HepG2 (cell line): Measurements from ENCODE around the gene NRSN2. TPM values are rescaled to one million over a fixed set of nuclear protein-coding genes. Genes with fewer than 3 reads are reported as not detected.

Source experiments
- CHD4 ChIP-seq: fragments of 200-600 bp; sonication (generic); IDR thresholded peaks from 2 replicates; pipeline ENCODE4 v1.7.0; 2017; ENCODE audit warnings: mild to moderate bottlenecking, low read length, borderline replicate concordance
- FIP1L1 ChIP-seq: fragments of 200-400 bp; formaldehyde crosslinking; IDR thresholded peaks from 2 replicates; pipeline ENCODE4 v1.6.1; 2018; ENCODE audit warnings: low read depth, mild to moderate bottlenecking, low read length, moderate library complexity, borderline replicate concordance; ENCODE audit not compliant: insufficient read depth
- POLR2AphosphoS2 ChIP-seq: IDR thresholded peaks from 2 replicates; pipeline ENCODE4 v1.6.1; 2011; ENCODE audit warnings: low read depth, low read length, improper control_type of control experiment
- SOX6 ChIP-seq, 2 experiments: fragments of 450-650 bp in 1 of 2; sonication (generic) in 1 of 2; formaldehyde crosslinking in 1 of 2; IDR thresholded peaks; 2 replicates each; pipeline versions ENCODE4 v1.4.0 to v1.6.1; 2017 to 2020; ENCODE audit warnings: antibody characterized with exemption in 1 of 2, mild to moderate bottlenecking in 1 of 2, missing genetic modification reagents in 1 of 2
- TOE1 ChIP-seq: sonication (generic); formaldehyde crosslinking; IDR thresholded peaks from 2 replicates; pipeline ENCODE4 v1.4.0; 2020; ENCODE audit warnings: mild to moderate bottlenecking, missing genetic modification reagents
- ZBTB20 ChIP-seq: sonication (generic); formaldehyde crosslinking; IDR thresholded peaks from 2 replicates; pipeline ENCODE4 v1.8.1; 2023; ENCODE audit warnings: missing genetic modification reagents, low read depth, mild to moderate bottlenecking, borderline replicate concordance
- ZNF224 ChIP-seq: sonication (generic); formaldehyde crosslinking; IDR thresholded peaks from 2 replicates; pipeline ENCODE4 v1.5.0; 2020; ENCODE audit warnings: mild to moderate bottlenecking, missing genetic modification reagents
- ZNF432 ChIP-seq: sonication (generic); formaldehyde crosslinking; IDR thresholded peaks from 2 replicates; pipeline ENCODE4 v1.5.0; 2020; ENCODE audit warnings: missing genetic modification reagents, mild to moderate bottlenecking, borderline replicate concordance
- ZNF776 ChIP-seq: sonication (generic); formaldehyde crosslinking; IDR thresholded peaks from 2 replicates; pipeline ENCODE4 v1.4.0; 2020; ENCODE audit warnings: mild to moderate bottlenecking, missing genetic modification reagents
- ZNF850 ChIP-seq: sonication (generic); formaldehyde crosslinking; conservative IDR thresholded peaks from 2 replicates; pipeline ENCODE4 v1.9.0; 2021; ENCODE audit warnings: mild to moderate bottlenecking, missing genetic modification reagents
- polyA plus RNA-seq, 8 experiments: library from polyadenylated mRNA; depleted of rRNA in 3 of 8; stranded (reverse) in 7 of 8; unstranded in 1 of 8; fragments of >200 nt; fragmentation: Illumina TruSeq in 4 of 8; extraction: Trizol in 4 of 8; gene quantifications; 2 replicates each; pipeline versions ENCODE4 v1.2.1 to v1.2.3, GENCODE V29; 2011 to 2016; ENCODE audit warnings: low read depth in 4 of 8, missing spikeins in 1 of 8, mixed read lengths in 1 of 8; ENCODE audit not compliant: insufficient read depth in 1 of 8
- total RNA-seq, 5 experiments: library from RNA; depleted of rRNA; stranded (reverse); fragments of >200 nt; fragmentation: Illumina TruSeq; extraction: Trizol; gene quantifications; 2 replicates each; pipeline ENCODE4 v1.2.3, GENCODE V29; 2016; ENCODE audit warnings: low read depth in 1 of 5
- TF ChIP-seq, protein P1 (sequence below): sonication (generic); formaldehyde crosslinking; IDR thresholded peaks from 2 replicates; pipeline ENCODE4 v1.4.0; 2020; ENCODE audit warnings: mild to moderate bottlenecking, missing genetic modification reagents, borderline replicate concordance
- TF ChIP-seq, protein P2 (sequence below), 2 experiments: IDR thresholded peaks; 2 replicates each; pipeline ENCODE4 v1.6.1; 2011 to 2012; ENCODE audit warnings: low read length in 2 of 2, borderline replicate concordance in 1 of 2, low read depth in 1 of 2, mild to moderate bottlenecking in 1 of 2, moderate library complexity in 1 of 2
- TF ChIP-seq, protein P3 (sequence below): sonication (generic); formaldehyde crosslinking; IDR thresholded peaks from 2 replicates; pipeline ENCODE4 v1.4.0; 2020; ENCODE audit warnings: missing genetic modification reagents

Gene NRSN2
- total and polyA plus RNA-seq, 2 of the 13 experiments (the other 11 are each of a cell fraction or from before 2014, with no cell fraction given): 32.3 to 49.4 TPM

DNA sequence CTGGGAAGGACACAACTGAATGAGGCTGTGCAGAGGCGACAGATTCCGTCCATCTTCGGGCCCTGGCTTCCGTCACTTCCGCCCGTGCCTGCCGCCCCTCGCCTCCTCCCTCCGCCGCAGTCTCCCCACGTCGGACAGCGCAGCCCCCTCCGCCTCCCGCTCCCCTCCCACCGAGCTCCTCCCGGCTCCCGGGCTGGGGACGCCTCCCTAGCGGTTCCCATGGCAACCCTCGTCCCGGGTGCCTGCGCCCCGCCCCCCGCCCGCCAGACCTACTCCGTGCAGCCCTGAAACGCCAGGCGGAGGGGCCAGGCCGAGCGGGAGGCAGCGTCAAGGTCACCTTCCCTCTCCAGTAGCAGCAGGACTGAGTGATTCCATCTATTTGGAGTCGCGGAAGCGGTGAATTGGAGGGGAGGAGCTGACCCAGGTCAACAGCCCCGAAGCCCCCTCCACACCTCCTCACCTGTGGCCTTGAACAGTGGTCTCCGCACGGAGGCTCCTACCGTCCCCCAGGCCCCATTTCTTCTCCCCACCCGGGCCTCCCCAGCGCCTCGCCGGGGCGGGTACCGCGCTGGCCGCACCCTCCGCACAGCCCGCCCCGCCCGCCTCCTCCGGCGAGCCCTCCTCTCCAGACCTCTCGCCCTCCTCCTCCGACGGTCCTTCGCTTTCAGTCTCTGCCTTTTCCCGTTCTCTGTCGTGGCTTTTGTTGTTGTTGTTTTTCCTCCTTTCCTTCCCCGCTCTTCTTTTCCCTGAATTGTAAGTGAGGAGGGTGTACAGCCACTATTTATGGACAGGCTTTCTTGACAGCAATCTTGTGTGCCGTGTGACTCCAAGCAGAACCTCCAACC lies 951 bp downstream of the NRSN2 start (continued):
- TF ChIP-seq ZNF224 (no peak), SOX6 (IDR thresholded peaks at IDR 0.05) (no peak), SOX6 (CRISPR knock-in tag; IDR thresholded peaks at IDR 0.05) (peak; percentile 96), POLR2AphosphoS2 (peak; percentile 57; the same call in 1 of the 2 replicates), FIP1L1 (no peak), ZNF776 (CRISPR knock-in tag) (peak; percentile 22; the same call in 1 of the 2 replicates), ZNF850 (CRISPR knock-in tag) (no peak), CHD4 (0 out of 2 replicates have a peak, but pooled peaks have one; percentile 15), ZNF432 (CRISPR knock-in tag) (no peak), ZBTB20 (CRISPR knock-in tag) (no peak; the same call in none of the 2 replicates), TOE1 (CRISPR knock-in tag) (peak; percentile 90)
- TF ChIP-seq, protein P1, sequence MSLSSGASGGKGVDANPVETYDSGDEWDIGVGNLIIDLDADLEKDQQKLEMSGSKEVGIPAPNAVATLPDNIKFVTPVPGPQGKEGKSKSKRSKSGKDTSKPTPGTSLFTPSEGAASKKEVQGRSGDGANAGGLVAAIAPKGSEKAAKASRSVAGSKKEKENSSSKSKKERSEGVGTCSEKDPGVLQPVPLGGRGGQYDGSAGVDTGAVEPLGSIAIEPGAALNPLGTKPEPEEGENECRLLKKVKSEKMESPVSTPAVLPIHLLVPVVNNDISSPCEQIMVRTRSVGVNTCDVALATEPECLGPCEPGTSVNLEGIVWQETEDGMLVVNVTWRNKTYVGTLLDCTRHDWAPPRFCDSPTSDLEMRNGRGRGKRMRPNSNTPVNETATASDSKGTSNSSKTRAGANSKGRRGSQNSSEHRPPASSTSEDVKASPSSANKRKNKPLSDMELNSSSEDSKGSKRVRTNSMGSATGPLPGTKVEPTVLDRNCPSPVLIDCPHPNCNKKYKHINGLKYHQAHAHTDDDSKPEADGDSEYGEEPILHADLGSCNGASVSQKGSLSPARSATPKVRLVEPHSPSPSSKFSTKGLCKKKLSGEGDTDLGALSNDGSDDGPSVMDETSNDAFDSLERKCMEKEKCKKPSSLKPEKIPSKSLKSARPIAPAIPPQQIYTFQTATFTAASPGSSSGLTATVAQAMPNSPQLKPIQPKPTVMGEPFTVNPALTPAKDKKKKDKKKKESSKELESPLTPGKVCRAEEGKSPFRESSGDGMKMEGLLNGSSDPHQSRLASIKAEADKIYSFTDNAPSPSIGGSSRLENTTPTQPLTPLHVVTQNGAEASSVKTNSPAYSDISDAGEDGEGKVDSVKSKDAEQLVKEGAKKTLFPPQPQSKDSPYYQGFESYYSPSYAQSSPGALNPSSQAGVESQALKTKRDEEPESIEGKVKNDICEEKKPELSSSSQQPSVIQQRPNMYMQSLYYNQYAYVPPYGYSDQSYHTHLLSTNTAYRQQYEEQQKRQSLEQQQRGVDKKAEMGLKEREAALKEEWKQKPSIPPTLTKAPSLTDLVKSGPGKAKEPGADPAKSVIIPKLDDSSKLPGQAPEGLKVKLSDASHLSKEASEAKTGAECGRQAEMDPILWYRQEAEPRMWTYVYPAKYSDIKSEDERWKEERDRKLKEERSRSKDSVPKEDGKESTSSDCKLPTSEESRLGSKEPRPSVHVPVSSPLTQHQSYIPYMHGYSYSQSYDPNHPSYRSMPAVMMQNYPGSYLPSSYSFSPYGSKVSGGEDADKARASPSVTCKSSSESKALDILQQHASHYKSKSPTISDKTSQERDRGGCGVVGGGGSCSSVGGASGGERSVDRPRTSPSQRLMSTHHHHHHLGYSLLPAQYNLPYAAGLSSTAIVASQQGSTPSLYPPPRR (CRISPR knock-in tag): peak; percentile 98
- TF ChIP-seq, protein P2, sequence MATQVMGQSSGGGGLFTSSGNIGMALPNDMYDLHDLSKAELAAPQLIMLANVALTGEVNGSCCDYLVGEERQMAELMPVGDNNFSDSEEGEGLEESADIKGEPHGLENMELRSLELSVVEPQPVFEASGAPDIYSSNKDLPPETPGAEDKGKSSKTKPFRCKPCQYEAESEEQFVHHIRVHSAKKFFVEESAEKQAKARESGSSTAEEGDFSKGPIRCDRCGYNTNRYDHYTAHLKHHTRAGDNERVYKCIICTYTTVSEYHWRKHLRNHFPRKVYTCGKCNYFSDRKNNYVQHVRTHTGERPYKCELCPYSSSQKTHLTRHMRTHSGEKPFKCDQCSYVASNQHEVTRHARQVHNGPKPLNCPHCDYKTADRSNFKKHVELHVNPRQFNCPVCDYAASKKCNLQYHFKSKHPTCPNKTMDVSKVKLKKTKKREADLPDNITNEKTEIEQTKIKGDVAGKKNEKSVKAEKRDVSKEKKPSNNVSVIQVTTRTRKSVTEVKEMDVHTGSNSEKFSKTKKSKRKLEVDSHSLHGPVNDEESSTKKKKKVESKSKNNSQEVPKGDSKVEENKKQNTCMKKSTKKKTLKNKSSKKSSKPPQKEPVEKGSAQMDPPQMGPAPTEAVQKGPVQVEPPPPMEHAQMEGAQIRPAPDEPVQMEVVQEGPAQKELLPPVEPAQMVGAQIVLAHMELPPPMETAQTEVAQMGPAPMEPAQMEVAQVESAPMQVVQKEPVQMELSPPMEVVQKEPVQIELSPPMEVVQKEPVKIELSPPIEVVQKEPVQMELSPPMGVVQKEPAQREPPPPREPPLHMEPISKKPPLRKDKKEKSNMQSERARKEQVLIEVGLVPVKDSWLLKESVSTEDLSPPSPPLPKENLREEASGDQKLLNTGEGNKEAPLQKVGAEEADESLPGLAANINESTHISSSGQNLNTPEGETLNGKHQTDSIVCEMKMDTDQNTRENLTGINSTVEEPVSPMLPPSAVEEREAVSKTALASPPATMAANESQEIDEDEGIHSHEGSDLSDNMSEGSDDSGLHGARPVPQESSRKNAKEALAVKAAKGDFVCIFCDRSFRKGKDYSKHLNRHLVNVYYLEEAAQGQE (IDR thresholded peaks at IDR 0.05; ENCODE audit: borderline replicate concordance in 1 of 2, low read depth in 1 of 2, low read length in 2 of 2): peak in 1 of 2 experiments; percentile 35; a peak in 1 of 4 replicates
- TF ChIP-seq, protein P3, sequence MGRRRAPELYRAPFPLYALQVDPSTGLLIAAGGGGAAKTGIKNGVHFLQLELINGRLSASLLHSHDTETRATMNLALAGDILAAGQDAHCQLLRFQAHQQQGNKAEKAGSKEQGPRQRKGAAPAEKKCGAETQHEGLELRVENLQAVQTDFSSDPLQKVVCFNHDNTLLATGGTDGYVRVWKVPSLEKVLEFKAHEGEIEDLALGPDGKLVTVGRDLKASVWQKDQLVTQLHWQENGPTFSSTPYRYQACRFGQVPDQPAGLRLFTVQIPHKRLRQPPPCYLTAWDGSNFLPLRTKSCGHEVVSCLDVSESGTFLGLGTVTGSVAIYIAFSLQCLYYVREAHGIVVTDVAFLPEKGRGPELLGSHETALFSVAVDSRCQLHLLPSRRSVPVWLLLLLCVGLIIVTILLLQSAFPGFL (CRISPR knock-in tag): no peak
